GM10266 (cell line): ENCODE results near the gene PIP5K1B.

Experiments
- DNase-seq: peaks from one replicate; pipeline ENCODE4 v3.0.0; 2012; ENCODE audit errors: extremely low spot score
- TF ChIP-seq, protein P1 (sequence below): IDR thresholded peaks from 2 replicates; pipeline ENCODE4 v1.5.1; 2012; ENCODE audit warnings: mild to moderate bottlenecking, low read depth; ENCODE audit not compliant: control insufficient read depth, insufficient read depth; ENCODE audit errors: missing control alignments

Gene PIP5K1B

DNA sequence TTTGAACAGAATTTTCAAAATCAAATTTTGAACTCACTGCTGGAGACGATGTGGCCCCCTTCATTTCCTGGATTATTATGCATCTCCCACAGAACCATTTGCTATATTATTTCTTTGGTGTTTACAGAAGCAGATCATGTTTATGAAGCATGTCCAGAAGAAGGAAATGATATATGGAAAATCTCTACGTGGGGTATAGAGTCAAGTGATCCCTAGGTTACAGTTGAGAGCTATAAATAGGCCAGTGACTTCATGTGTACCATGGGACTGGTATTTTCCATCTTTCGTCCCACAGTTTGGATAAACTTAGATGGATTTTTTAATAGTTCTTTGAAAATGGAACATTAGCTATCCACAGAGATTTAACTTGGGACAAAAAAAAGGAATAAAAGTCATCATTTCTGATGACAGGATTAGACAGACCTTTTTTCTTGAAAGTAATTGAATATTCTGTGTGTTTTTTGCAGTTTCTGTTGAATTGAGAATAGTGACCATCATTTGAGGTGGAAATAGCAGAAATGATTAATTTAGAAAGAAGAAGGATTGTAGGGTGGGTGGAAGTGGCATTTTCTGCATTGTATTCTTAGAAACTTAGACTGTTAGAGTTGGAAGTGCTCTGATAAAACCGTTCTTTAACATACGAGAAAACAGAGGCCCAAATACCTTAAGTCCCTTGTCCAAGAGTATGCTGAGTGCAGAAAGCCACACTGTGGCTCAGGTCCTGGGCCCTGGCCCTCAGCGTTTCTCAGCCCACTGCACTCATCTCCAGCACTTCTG is 136.4 kb downstream of the PIP5K1B start:
- no peak for DNase-seq
- TF ChIP-seq, protein P1, sequence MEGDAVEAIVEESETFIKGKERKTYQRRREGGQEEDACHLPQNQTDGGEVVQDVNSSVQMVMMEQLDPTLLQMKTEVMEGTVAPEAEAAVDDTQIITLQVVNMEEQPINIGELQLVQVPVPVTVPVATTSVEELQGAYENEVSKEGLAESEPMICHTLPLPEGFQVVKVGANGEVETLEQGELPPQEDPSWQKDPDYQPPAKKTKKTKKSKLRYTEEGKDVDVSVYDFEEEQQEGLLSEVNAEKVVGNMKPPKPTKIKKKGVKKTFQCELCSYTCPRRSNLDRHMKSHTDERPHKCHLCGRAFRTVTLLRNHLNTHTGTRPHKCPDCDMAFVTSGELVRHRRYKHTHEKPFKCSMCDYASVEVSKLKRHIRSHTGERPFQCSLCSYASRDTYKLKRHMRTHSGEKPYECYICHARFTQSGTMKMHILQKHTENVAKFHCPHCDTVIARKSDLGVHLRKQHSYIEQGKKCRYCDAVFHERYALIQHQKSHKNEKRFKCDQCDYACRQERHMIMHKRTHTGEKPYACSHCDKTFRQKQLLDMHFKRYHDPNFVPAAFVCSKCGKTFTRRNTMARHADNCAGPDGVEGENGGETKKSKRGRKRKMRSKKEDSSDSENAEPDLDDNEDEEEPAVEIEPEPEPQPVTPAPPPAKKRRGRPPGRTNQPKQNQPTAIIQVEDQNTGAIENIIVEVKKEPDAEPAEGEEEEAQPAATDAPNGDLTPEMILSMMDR = no peak

DNA sequence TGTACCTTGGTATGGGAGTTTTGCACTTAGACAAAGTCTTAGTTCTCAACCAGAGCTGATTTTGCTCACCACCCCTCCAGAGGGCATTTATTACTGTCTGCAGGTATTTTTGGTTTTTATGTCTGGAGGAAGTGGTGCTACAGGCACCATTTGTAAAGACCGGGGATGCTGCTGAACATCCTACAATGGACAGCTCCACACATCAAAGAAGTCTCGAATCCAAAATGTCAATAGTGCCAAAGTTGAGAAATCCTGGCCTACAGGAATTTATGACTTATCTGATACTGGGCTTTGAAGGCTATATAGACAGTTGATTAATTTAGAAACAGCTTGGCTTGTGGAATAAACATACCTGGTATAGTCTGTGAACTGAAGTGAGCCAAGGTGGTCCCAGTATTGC is 137.5 kb downstream of the PIP5K1B start:
- TF ChIP-seq, protein P1 = no peak
- DNase-seq = no peak

DNA sequence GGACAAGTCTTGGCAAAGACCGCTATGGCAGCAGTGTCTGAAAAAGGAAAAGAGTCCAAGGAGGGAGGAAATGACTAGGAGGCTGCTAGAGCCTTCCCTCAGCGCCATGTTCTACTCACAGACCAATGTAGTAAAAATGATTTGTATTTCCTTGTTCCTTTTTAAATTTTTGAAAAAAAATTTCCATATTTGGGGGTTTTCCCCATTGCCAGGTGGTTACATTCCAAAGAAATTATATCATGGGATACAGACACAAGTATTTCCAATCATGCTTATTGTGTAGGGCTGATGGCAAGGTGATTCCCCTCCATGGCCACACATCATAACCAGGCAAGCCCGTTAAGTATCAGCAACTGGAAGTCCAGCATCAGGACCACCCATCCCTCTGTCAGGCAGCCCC is 138.2 kb downstream of the PIP5K1B start:
- TF ChIP-seq, protein P1 = no peak
- DNase-seq = no peak

DNA sequence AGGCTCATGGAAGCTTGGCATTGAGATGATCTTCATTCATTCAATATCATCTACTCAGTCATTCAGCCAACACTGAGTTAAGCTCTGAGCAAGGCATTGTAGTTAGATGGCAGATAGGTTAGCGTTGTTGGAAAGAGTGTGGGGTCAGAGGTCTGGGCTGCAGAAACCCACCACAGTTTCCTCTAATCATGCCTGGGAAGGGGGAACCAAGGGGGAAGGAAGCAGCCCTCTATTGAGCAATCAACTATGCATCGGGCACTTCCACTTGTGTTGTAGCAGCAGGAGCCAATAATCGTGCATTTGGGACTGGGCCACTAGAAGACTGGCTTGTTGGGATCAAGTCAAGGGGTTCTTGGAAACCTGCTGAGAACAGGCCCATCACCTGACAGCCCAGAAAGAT is 139.1 kb downstream of the PIP5K1B start:
- TF ChIP-seq, protein P1 = no peak
- DNase-seq = no peak

DNA sequence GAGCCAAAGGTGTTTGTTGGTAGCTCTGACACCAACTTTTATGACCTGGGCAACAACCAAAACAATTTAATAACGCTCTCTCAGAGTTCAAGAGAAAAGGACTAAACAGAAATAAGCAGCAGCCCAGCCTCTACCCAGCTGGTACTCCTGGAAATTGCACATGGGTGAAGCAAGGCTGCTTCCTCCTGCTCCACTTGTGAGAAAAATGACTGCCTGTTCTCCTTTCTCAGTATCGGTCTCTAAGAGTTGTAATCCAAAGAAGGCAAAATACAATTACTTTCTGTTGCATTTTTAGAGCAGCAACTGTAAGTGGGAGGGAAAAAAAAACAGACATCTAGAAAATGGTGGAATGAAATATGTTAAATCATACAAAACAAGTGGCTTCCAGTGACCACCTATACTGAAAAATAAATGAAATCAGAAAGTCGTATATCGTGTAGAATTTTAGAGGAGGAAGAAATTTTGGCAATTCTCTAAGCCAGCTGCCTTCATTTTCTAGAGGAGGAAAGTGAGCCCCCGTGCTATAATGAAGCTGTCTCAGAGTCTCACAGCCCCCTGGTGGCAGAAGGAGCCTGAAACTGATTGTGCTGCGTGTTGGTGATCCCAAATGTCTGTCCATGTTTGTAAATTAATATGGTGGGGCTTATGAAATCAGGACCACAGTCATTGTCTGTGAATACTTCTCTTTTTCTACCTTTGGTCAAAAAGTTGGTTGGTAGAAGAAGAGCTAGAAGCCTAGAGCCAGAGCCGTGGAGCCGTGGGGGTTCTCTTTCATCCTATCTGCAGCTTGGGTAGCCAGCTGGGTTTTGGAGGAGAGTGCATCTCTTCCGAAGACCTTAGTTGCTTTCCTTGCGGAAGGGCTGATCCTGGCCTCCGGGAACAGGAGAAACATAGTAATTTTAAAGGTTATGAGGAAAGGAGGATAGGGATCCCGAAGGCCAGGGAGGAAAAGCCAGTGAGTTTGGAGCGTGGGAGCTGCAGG is 139.9 kb downstream of the PIP5K1B start:
- DNase-seq = peak; percentile 32
- TF ChIP-seq, protein P1 = peak; percentile 49

DNA sequence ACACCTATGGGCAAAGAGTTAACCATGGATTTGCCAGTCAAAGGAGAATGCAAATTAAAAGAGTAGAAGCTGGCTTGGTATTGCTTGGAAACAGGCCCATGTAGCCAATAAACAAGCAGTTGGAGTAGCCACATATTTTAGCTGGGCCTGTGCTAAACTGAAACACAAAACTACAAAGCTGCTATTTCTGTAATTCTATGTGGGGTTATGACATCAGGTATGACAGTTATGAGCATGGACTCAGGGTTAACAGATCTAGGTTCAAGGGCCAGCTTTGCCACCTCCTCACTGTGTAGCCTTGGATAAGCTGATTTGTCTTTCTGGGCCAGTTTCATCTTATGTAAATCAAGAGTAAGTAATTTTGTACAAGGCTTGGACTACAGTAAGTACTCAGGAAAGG is 142.7 kb downstream of the PIP5K1B start:
- DNase-seq = peak; percentile 21
- TF ChIP-seq, protein P1 = no peak
